OCI-LY7 (cell line): ENCODE measurements around the gene AIFM2.

Experiments used
- CTCF ChIP-seq: fragments of 200-600 bp; sonication (generic); conservative IDR thresholded peaks from 2 replicates; pipeline ENCODE4 v1.5.1; 2014; ENCODE audit warnings: mild to moderate bottlenecking, antibody characterized with exemption, low read length, moderate library complexity, mixed read lengths
- EZH2phosphoT487 ChIP-seq: fragments of 200-600 bp; sonication (generic); IDR thresholded peaks from 2 replicates; pipeline ENCODE4 v1.6.1; 2018; ENCODE audit warnings: low read depth, borderline replicate concordance, mild to moderate bottlenecking, mixed run types, antibody characterized with exemption, low read length, moderate library complexity, mixed read lengths

GRCh38 chr10:70163448-70163847, 30.8 kb upstream of the AIFM2 start:
- no peak for TF ChIP-seq CTCF
- no peak for TF ChIP-seq EZH2phosphoT487
